GM23338 (cell line): ENCODE data around the gene PLEKHG2. TPM values are rescaled to one million over a fixed set of nuclear protein-coding genes. Genes with fewer than 3 reads are reported as not detected.
A peak's percentile ranks its signal among the peaks of the same experiment; 100 is the strongest.

ENCODE experiments used
- ATAC-seq: fragments of 200-7000 bp; cut with Tn5 transposase; 3 replicates; pipeline ENCODE4 v1.9.1; 2020
- DNase-seq: peaks from one replicate; pipeline ENCODE4 v3.0.0-alpha.2; 2015; ENCODE audit warnings: low spot score
- H2AFZ ChIP-seq: fragments of 200-600 bp; sonication (generic); 2 replicates; pipeline ENCODE4 v1.8.0; 2016; ENCODE audit warnings: antibody characterized with exemption, mild to moderate bottlenecking, moderate library complexity
- H3F3A ChIP-seq: fragments of 200-600 bp; sonication (generic); replicated peaks from 2 replicates; pipeline ENCODE4 v1.8.0; 2017; ENCODE audit warnings: antibody characterized with exemption, mixed run types, low read depth
- H3K27ac ChIP-seq: fragments of 200-600 bp; sonication (generic); 2 replicates; pipeline ENCODE4 v1.6.1; 2016; ENCODE audit warnings: low read depth
- H3K27me3 ChIP-seq: fragments of 200-600 bp; sonication (generic); 2 replicates; pipeline ENCODE4 v1.8.0; 2016; ENCODE audit warnings: mild to moderate bottlenecking, mixed run types, moderate library complexity; ENCODE audit not compliant: insufficient read depth
- H3K36me3 ChIP-seq: fragments of 200-600 bp; sonication (generic); 2 replicates; pipeline ENCODE4 v1.8.0; 2016; ENCODE audit warnings: mild to moderate bottlenecking; ENCODE audit not compliant: insufficient read depth
- H3K4me1 ChIP-seq: fragments of 200-600 bp; sonication (generic); 2 replicates; pipeline ENCODE4 v1.8.0; 2016; ENCODE audit warnings: mild to moderate bottlenecking, moderate library complexity; ENCODE audit not compliant: insufficient read depth
- H3K4me2 ChIP-seq: fragments of 200-600 bp; sonication (generic); 2 replicates; pipeline ENCODE4 v1.7.1; 2017; ENCODE audit warnings: mixed run types
- H3K4me3 ChIP-seq: fragments of 200-600 bp; sonication (generic); 2 replicates; pipeline ENCODE4 v1.6.1; 2016; ENCODE audit warnings: mixed run types
- H3K79me2 ChIP-seq: fragments of 200-600 bp; sonication (generic); replicated peaks from 2 replicates; pipeline ENCODE4 v1.8.0; 2017; ENCODE audit warnings: mild to moderate bottlenecking; ENCODE audit not compliant: insufficient read depth
- H3K9me2 ChIP-seq: fragments of 200-600 bp; sonication (generic); 2 replicates; pipeline ENCODE4 v1.8.0; 2017; ENCODE audit not compliant: insufficient read depth
- H4K20me1 ChIP-seq: fragments of 200-600 bp; sonication (generic); replicated peaks from 2 replicates; pipeline ENCODE4 v1.8.0; 2017; ENCODE audit warnings: mild to moderate bottlenecking; ENCODE audit not compliant: insufficient read depth
- H3K27ac Mint-ChIP-seq: 2 replicates; pipeline ENCODE4 v1.8.0; 2020; ENCODE audit warnings: inconsistent platforms, mild to moderate bottlenecking, moderate library complexity, mixed read lengths
- H3K27me3 Mint-ChIP-seq: 3 replicates; pipeline ENCODE4 v1.8.0; 2022; ENCODE audit warnings: low read depth, mild to moderate bottlenecking, moderate library complexity, mixed read lengths, inconsistent platforms; ENCODE audit not compliant: insufficient read depth, poor library complexity
- H3K36me3 Mint-ChIP-seq: 3 replicates; pipeline ENCODE4 v1.8.0; 2021; ENCODE audit warnings: low read depth, mild to moderate bottlenecking, inconsistent platforms, moderate library complexity, mixed read lengths
- H3K4me1 Mint-ChIP-seq: 3 replicates; pipeline ENCODE4 v1.8.0; 2020; ENCODE audit warnings: mild to moderate bottlenecking, inconsistent platforms, mixed read lengths
- H3K4me3 Mint-ChIP-seq: 3 replicates; pipeline ENCODE4 v1.8.0; 2021; ENCODE audit warnings: moderate library complexity, mild to moderate bottlenecking, inconsistent platforms, mixed read lengths
- H3K9me3 Mint-ChIP-seq: 3 replicates; pipeline ENCODE4 v1.8.0; 2020; ENCODE audit warnings: moderate library complexity, mild to moderate bottlenecking, inconsistent platforms, mixed read lengths
- ETS1 ChIP-seq: IDR thresholded peaks from 2 replicates; pipeline ENCODE4 v1.6.1; 2016; ENCODE audit warnings: antibody characterized with exemption
- EZH2 ChIP-seq: fragments of 200-600 bp; sonication (generic); IDR thresholded peaks from one replicate; pipeline ENCODE4 v1.8.0; 2017; ENCODE audit warnings: antibody characterized with exemption, mild to moderate bottlenecking, low read depth; ENCODE audit not compliant: unreplicated experiment
- NANOG ChIP-seq: IDR thresholded peaks from 2 replicates; pipeline ENCODE4 v1.6.1; 2016; ENCODE audit warnings: antibody characterized with exemption, borderline replicate concordance
- POLR2AphosphoS5 ChIP-seq: IDR thresholded peaks from 2 replicates; pipeline ENCODE4 v1.6.1; 2016; ENCODE audit warnings: antibody characterized with exemption, low read depth
- STAT1 ChIP-seq: IDR thresholded peaks from one replicate; pipeline ENCODE4 v1.6.1; 2016; ENCODE audit warnings: antibody characterized with exemption; ENCODE audit not compliant: unreplicated experiment
- ZNF114 ChIP-seq: fragments of 250-450 bp; sonication (Bioruptor Pico); IDR thresholded peaks from 2 replicates; pipeline ENCODE4 v1.5.0; 2020; ENCODE audit warnings: mild to moderate bottlenecking, moderate library complexity
- ZNF462 ChIP-seq: fragments of 250-450 bp; sonication (Bioruptor Pico); IDR thresholded peaks from 2 replicates; pipeline ENCODE4 v1.5.0; 2020; ENCODE audit warnings: mild to moderate bottlenecking, moderate library complexity
- polyA plus RNA-seq: library from polyadenylated mRNA; unstranded; fragments of >200 nt; fragmentation: Nextera tagmentation; extraction: Ambion mirVana; gene quantifications from 2 replicates; pipeline ENCODE4 v1.2.1, GENCODE V29; 2016
- total RNA-seq: library from RNA; depleted of rRNA; stranded (reverse); fragments of >200 nt; shearing (Covaris generic); gene quantifications from 2 replicates; pipeline ENCODE4 v1.2.3, GENCODE V29; 2014
- TF ChIP-seq, protein P1 (sequence below), 2 experiments: fragments of 200-600 bp in 1 of 2; sonication (generic) in 1 of 2; conservative IDR thresholded peaks; 2 replicates each; pipeline versions ENCODE4 v1.5.1 to v1.6.1; 2016 to 2017; ENCODE audit warnings: antibody characterized with exemption in 2 of 2, low read depth in 2 of 2, mild to moderate bottlenecking in 2 of 2, moderate library complexity in 1 of 2
- TF ChIP-seq, protein P2 (sequence below): IDR thresholded peaks from one replicate; pipeline ENCODE4 v1.6.1; 2018; ENCODE audit warnings: antibody characterized with exemption; ENCODE audit not compliant: unreplicated experiment

Gene PLEKHG2
- total and polyA plus RNA-seq, 2 experiments from 2014 or later, result 15.5 to 41.3 TPM

DNA sequence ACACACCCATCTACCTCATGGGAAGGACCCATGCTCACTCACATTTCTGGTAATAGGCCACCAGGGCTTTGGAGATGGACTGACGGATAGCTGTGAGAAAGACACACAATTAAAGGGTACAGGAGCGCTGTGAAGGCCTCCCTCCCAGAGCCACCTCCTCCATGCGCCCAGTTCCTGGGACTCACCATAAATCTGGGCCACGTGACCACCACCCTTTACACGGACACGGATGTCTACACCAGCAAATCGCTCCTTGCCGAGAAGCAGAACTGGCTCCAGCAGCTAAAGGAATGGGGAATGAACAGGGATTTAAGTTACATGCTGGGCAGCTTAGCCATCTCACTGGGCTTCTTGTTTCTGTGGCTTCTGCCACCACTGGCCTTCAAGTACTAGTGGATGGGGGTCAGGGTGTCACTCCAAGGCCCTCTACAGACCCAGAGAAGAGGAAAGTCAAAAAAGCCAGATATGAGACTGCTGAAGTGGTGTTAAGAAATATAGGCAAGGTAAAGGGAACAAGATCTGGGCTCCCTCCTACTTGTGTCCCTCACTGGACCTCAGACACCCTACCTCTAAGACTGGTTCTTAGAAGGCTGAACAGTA is 21.1 kb downstream of the PLEKHG2 start (continued):
- TF ChIP-seq, protein P1, sequence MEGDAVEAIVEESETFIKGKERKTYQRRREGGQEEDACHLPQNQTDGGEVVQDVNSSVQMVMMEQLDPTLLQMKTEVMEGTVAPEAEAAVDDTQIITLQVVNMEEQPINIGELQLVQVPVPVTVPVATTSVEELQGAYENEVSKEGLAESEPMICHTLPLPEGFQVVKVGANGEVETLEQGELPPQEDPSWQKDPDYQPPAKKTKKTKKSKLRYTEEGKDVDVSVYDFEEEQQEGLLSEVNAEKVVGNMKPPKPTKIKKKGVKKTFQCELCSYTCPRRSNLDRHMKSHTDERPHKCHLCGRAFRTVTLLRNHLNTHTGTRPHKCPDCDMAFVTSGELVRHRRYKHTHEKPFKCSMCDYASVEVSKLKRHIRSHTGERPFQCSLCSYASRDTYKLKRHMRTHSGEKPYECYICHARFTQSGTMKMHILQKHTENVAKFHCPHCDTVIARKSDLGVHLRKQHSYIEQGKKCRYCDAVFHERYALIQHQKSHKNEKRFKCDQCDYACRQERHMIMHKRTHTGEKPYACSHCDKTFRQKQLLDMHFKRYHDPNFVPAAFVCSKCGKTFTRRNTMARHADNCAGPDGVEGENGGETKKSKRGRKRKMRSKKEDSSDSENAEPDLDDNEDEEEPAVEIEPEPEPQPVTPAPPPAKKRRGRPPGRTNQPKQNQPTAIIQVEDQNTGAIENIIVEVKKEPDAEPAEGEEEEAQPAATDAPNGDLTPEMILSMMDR (conservative IDR thresholded peaks at IDR 0.05; ENCODE audit: low read depth in 2 of 2), result no peak
- TF ChIP-seq ETS1, result no peak
- no peak for TF ChIP-seq EZH2
- TF ChIP-seq STAT1, result no peak
- TF ChIP-seq, protein P2, sequence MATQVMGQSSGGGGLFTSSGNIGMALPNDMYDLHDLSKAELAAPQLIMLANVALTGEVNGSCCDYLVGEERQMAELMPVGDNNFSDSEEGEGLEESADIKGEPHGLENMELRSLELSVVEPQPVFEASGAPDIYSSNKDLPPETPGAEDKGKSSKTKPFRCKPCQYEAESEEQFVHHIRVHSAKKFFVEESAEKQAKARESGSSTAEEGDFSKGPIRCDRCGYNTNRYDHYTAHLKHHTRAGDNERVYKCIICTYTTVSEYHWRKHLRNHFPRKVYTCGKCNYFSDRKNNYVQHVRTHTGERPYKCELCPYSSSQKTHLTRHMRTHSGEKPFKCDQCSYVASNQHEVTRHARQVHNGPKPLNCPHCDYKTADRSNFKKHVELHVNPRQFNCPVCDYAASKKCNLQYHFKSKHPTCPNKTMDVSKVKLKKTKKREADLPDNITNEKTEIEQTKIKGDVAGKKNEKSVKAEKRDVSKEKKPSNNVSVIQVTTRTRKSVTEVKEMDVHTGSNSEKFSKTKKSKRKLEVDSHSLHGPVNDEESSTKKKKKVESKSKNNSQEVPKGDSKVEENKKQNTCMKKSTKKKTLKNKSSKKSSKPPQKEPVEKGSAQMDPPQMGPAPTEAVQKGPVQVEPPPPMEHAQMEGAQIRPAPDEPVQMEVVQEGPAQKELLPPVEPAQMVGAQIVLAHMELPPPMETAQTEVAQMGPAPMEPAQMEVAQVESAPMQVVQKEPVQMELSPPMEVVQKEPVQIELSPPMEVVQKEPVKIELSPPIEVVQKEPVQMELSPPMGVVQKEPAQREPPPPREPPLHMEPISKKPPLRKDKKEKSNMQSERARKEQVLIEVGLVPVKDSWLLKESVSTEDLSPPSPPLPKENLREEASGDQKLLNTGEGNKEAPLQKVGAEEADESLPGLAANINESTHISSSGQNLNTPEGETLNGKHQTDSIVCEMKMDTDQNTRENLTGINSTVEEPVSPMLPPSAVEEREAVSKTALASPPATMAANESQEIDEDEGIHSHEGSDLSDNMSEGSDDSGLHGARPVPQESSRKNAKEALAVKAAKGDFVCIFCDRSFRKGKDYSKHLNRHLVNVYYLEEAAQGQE, result no peak
- TF ChIP-seq POLR2AphosphoS5, result no peak; the same call in 1 of the 2 replicates
- TF ChIP-seq NANOG, result no peak
- no peak for TF ChIP-seq ZNF114 (CRISPR knock-in tag)

DNA sequence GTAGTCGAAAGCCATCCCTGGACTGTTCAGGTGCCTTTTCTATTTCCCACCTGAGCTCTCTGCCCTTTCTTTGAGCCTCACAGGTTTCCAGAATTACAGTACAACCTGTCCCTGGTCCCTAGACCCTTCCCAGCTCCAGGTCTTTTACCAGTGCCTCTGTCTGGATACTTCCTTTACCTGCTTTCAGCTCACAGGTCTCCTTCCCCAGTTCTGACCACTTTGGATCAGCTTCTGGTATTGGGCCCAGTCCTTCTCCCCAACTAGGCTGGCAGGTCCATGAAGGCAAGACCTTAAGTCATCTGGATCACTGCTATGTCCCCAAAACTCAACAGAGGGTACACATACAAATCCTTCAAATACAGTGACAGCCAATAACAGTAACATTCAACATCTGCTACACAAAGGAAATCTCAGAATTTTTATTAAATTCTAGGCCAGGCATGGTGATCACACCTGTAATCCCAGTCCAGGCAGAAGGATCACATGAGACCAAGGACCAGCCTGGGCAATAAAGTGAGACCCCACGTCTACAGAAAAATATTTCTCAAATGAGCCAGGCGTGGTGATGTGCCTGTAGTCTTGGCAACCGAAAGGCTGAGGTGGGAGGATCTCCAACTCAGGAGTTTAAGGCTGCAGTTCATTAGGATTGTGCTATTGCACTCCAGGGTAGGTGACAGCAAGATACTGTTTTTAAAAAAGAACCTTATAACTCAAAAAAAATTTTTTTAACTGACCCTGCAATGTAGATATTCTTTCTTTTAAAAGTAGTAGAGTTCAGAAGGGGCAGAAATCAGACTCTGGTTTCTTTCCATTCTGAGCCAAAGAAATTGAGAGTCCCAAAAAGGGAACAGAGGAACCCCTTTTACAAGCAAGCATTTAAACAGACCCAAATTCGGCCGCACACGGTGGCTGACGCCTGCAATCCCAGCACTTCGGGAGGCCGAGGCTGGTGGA is 21.9 kb downstream of the PLEKHG2 start:
- H3K4me1 ChIP-seq, result peaks cover 25% of the 10 kb centered on the region
- no peaks in the 10 kb centered on the region for H3K9me2 ChIP-seq
- H3K79me2 ChIP-seq, result peaks cover 27% of the 10 kb centered on the region
- Mint-ChIP-seq H3K9me3 (peaks cover 6% of the 10 kb centered on the region), H3K27ac (peak overlapping the region; percentile 99), H3K4me3 (peak overlapping the region; percentile 100), H3K4me1 (peaks cover 43% of the 10 kb centered on the region), H3K27me3 (peaks cover 51% of the 10 kb centered on the region), H3K36me3 (peaks cover 56% of the 10 kb centered on the region)
- H2AFZ ChIP-seq, result no peak overlapping the region
- H3K4me3 ChIP-seq, result peak overlapping the region; percentile 100
- no peaks in the 10 kb centered on the region for H3K27me3 ChIP-seq
- ATAC-seq (no peak), DNase-seq (no peak)
- H4K20me1 ChIP-seq, result peaks cover 23% of the 10 kb centered on the region
- H3K4me2 ChIP-seq, result peak overlapping the region; percentile 100
- peaks cover 34% of the 10 kb centered on the region for H3K36me3 ChIP-seq
- peak overlapping the region; percentile 100 for H3K27ac ChIP-seq
- H3F3A ChIP-seq, result peaks cover 49% of the 10 kb centered on the region
- TF ChIP-seq POLR2AphosphoS5, result no peak; the same call in 1 of the 2 replicates
- no peak for TF ChIP-seq ZNF462 (CRISPR knock-in tag)
